HEK293 (cell line): ENCODE measurements around the gene TGFB3.

Source experiments
- HOXA7 ChIP-seq: sonication (generic); formaldehyde crosslinking; IDR thresholded peaks from 2 replicates; pipeline ENCODE4 v1.8.1; 2022; ENCODE audit warnings: missing genetic modification reagents, borderline replicate concordance
- KLF10 ChIP-seq: fragments of 450-650 bp; IDR thresholded peaks from 2 replicates; pipeline ENCODE4 v1.5.1; 2018; ENCODE audit warnings: missing biosample characterization, mild to moderate bottlenecking, missing genetic modification characterization
- ZNF274 ChIP-seq, 2 experiments: fragments of 200-500 bp in 1 of 2; fragments of 450-650 bp in 1 of 2; sonication (Bioruptor generic) in 1 of 2; formaldehyde crosslinking in 1 of 2; IDR thresholded peaks; 2 replicates each; pipeline versions ENCODE4 v1.5.1 to v1.6.1; 2014 to 2016; ENCODE audit warnings: borderline replicate concordance in 1 of 2, inconsistent platforms in 1 of 2, low read length in 1 of 2, missing biosample characterization in 1 of 2, missing genetic modification characterization in 1 of 2
- ZNF707 ChIP-seq: fragments of 450-650 bp; formaldehyde crosslinking; IDR thresholded peaks from 2 replicates; pipeline ENCODE4 v1.5.1; 2016; ENCODE audit warnings: missing biosample characterization, missing genetic modification characterization

DNA sequence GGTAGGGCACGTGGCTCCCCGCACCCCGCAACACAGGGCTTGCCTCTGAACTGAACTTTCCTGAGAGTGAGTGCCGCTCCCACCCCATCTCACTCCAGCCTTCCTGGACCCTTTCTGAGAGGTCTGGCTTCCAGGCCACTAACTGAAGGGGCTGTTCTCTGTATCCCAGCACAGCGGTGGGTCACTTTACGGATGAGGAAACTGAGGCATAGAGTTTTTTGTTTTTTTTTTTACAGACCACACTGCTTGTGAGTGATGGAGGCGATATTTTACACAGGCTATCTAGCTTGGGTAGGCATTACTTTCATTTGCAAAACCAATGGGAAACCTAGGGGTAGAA, 1.2 kb upstream of the TGFB3 start:
- TF ChIP-seq HOXA7 (CRISPR knock-in tag) (no peak), ZNF707 (tag by site-specific recombination) (no peak), KLF10 (no peak), ZNF274 (IDR thresholded peaks at IDR 0.05; ENCODE audit: low read length) (no peak), ZNF274 (tag by site-specific recombination; IDR thresholded peaks at IDR 0.05; ENCODE audit: borderline replicate concordance) (no peak)
